AG04449 (cell line): ENCODE data around the gene GLTP.

Source experiments
- CTCF ChIA-PET: fragments of 350-600 bp; formaldehyde crosslinking; extraction: SDS; loops from one replicate; lab custom pipeline; 2021; ENCODE audit warnings: antibody characterized with exemption; lab: Yijun Ruan, JAX
- POLR2A ChIA-PET: fragments of 400-600, 350-600 bp; formaldehyde crosslinking; extraction: SDS; loops from one replicate; lab custom pipeline; 2020; ENCODE audit warnings: antibody characterized with exemption, inconsistent platforms; lab: Yijun Ruan, JAX
- DNase-seq: peaks from one replicate; pipeline ENCODE4 v3.0.0-alpha.2; 2010; ENCODE audit warnings: low read depth, low spot score
- H3K4me3 ChIP-seq: 2 replicates; pipeline ENCODE4 v1.5.1; 2011; ENCODE audit warnings: low read depth, mild to moderate bottlenecking, control low read depth, low read length
- TF ChIP-seq, protein P1 (sequence below): IDR thresholded peaks from one replicate; pipeline ENCODE4 v1.5.1; 2011; ENCODE audit warnings: mild to moderate bottlenecking, moderate library complexity, low read length, control low read depth, inconsistent platforms; ENCODE audit not compliant: insufficient read depth; ENCODE audit errors: missing control alignments

The GLTP gene

GRCh38 chr12:109802828-109803227, 77.5 kb downstream of the GLTP start:
- no peak overlapping the region for H3K4me3 ChIP-seq
- TF ChIP-seq, protein P1, sequence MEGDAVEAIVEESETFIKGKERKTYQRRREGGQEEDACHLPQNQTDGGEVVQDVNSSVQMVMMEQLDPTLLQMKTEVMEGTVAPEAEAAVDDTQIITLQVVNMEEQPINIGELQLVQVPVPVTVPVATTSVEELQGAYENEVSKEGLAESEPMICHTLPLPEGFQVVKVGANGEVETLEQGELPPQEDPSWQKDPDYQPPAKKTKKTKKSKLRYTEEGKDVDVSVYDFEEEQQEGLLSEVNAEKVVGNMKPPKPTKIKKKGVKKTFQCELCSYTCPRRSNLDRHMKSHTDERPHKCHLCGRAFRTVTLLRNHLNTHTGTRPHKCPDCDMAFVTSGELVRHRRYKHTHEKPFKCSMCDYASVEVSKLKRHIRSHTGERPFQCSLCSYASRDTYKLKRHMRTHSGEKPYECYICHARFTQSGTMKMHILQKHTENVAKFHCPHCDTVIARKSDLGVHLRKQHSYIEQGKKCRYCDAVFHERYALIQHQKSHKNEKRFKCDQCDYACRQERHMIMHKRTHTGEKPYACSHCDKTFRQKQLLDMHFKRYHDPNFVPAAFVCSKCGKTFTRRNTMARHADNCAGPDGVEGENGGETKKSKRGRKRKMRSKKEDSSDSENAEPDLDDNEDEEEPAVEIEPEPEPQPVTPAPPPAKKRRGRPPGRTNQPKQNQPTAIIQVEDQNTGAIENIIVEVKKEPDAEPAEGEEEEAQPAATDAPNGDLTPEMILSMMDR: no peak
- POLR2A ChIA-PET: no interaction called here
- DNase-seq: no peak
- CTCF ChIA-PET: interaction anchor here (1.3 to 6.1 kb wide), 4 partner anchors 28 to 51 kb away, joined by 4 to 275 read pairs (median 46); partner anchors contain the start of gene TRPV4
